ENCODE data around the gene CDC42BPB. TPM values are rescaled to one million over a fixed set of nuclear protein-coding genes. Genes with fewer than 3 reads are reported as not detected.

The CDC42BPB gene
- total and polyA plus RNA-seq, 2 donors (not counting 1 experiment from before 2014, with no cell fraction given) = 44.8 to 98.3 TPM

DNA sequence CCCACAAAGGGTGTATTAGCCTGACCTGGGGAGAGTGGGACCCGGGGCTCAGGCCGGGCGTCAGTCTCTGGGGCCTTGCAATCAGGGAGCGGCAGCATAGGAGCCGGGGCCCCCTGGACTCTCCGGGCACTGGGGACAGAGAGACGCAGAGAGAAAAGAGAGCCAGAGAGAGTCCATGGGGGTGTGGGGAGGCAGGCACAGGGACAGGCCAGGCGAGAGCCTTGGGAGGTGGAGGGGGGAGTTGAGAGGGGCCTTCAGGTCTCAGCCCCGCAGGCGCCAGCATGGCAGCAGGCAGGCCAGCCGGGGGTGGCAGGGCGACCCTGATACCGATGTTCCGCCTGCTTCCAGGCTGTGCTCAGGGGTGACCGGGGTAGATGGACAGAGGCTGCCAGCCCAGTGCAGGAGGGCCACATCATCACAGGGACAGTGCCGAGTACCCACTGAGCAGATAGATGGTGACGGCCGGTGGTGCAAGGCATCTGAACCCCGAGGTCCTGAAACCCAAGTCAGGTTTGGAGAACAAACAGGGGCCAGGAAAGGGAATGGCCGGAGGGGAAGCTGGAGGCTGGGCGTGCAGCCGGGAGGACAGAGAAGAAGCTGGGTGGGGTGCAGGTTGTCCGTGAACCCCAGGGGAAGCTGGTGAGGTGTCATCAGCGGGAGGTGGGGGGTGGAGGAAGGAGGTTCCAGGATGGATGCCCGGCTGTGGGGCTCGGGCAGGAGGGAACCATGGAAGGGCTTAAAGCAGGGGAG, 40.1 kb upstream of the CDC42BPB start:
- DNase-seq (ENCODE audit: low read depth in 2 of 2) = no peak
- no peak for TF ChIP-seq EZH2 (IDR thresholded peaks at IDR 0.05; ENCODE audit: low read length, missing control alignments)
- TF ChIP-seq, protein P1, sequence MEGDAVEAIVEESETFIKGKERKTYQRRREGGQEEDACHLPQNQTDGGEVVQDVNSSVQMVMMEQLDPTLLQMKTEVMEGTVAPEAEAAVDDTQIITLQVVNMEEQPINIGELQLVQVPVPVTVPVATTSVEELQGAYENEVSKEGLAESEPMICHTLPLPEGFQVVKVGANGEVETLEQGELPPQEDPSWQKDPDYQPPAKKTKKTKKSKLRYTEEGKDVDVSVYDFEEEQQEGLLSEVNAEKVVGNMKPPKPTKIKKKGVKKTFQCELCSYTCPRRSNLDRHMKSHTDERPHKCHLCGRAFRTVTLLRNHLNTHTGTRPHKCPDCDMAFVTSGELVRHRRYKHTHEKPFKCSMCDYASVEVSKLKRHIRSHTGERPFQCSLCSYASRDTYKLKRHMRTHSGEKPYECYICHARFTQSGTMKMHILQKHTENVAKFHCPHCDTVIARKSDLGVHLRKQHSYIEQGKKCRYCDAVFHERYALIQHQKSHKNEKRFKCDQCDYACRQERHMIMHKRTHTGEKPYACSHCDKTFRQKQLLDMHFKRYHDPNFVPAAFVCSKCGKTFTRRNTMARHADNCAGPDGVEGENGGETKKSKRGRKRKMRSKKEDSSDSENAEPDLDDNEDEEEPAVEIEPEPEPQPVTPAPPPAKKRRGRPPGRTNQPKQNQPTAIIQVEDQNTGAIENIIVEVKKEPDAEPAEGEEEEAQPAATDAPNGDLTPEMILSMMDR (conservative IDR thresholded peaks at IDR 0.05 in 1 of 2, IDR thresholded peaks at IDR 0.05 in 1 of 2; ENCODE audit: low read depth in 1 of 2, low read length in 2 of 2) = no peak
- no peak overlapping the region for H3K4me2 ChIP-seq (ENCODE audit: extremely low read depth, insufficient read depth, low read length)

DNA sequence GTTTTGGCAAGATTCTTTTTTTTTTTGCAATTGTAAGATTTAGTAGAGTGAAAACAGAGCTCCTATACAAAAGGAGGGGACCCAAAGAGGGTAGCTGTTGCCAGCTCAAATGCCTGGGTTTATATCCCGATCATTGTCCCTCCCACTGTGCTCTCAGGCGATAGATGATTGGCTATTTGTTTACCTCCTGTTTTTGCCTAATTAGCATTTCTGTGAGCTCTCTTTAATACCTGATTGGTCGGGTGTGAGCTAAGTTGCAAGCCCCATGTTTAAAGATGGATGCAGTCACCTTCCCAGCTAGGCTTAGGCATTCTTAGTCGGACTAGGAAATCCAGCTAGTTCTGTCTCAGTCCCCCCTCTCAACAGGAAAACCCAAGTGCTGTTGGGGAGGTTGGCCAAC, 39.0 kb upstream of the CDC42BPB start:
- no peak overlapping the region for H3K27ac ChIP-seq (ENCODE audit: insufficient read depth, low read length)
- no peaks in the 10 kb centered on the region for H3K36me3 ChIP-seq (ENCODE audit: control insufficient read depth, insufficient read depth, low read length)
- no peaks in the 10 kb centered on the region for H3K79me2 ChIP-seq (ENCODE audit: control insufficient read depth, insufficient read depth, low read length)
- peaks cover 4% of the 10 kb centered on the region for H3K4me1 ChIP-seq (ENCODE audit: control insufficient read depth, extremely low read depth, insufficient read depth, low read length)
- DNase-seq (ENCODE audit: low read depth in 2 of 2) = no peak
- H3K27me3 ChIP-seq (ENCODE audit: control insufficient read depth, insufficient read depth, low read length) = no peaks in the 10 kb centered on the region
- H2AFZ ChIP-seq (ENCODE audit: low read length) = no peak overlapping the region
- H3K9ac ChIP-seq (ENCODE audit: insufficient read depth, low read length) = no peak overlapping the region
- H3K9me3 ChIP-seq (ENCODE audit: control insufficient read depth, insufficient read depth, low read depth, low read length) = no peaks in the 10 kb centered on the region
- H4K20me1 ChIP-seq (ENCODE audit: control insufficient read depth, extremely low read depth, insufficient read depth, low read length) = no peaks in the 10 kb centered on the region
- TF ChIP-seq, protein P1 (conservative IDR thresholded peaks at IDR 0.05 in 1 of 2, IDR thresholded peaks at IDR 0.05 in 1 of 2; ENCODE audit: low read depth in 1 of 2, low read length in 2 of 2) = no peak
- no peak for TF ChIP-seq EZH2 (IDR thresholded peaks at IDR 0.05; ENCODE audit: low read length, missing control alignments)
- H3K4me3 ChIP-seq (replicated peaks in 1 of 4; ENCODE audit: control extremely low read depth in 1 of 4, insufficient read depth in 1 of 4, low read depth in 3 of 4, low read length in 4 of 4) = no peak overlapping the region
- no peak overlapping the region for H3K4me2 ChIP-seq (ENCODE audit: extremely low read depth, insufficient read depth, low read length)

More for the DNA sequence above, 40.1 kb upstream of the CDC42BPB start:
- Histone ChIP-seq H3K27me3 (ENCODE audit: control insufficient read depth, insufficient read depth, low read length) (peaks cover 6% of the 10 kb centered on the region), H4K20me1 (ENCODE audit: control insufficient read depth, extremely low read depth, insufficient read depth, low read length) (no peaks in the 10 kb centered on the region), H3K9me3 (ENCODE audit: control insufficient read depth, insufficient read depth, low read depth, low read length) (no peaks in the 10 kb centered on the region), H3K4me3 (replicated peaks in 1 of 4; ENCODE audit: control extremely low read depth in 1 of 4, insufficient read depth in 1 of 4, low read depth in 3 of 4, low read length in 4 of 4) (no peak overlapping the region), H3K4me1 (ENCODE audit: control insufficient read depth, extremely low read depth, insufficient read depth, low read length) (peaks cover 4% of the 10 kb centered on the region), H3K27ac (ENCODE audit: insufficient read depth, low read length) (no peak overlapping the region), H3K36me3 (ENCODE audit: control insufficient read depth, insufficient read depth, low read length) (no peaks in the 10 kb centered on the region), H2AFZ (ENCODE audit: low read length) (no peak overlapping the region), H3K79me2 (ENCODE audit: control insufficient read depth, insufficient read depth, low read length) (no peaks in the 10 kb centered on the region), H3K9ac (ENCODE audit: insufficient read depth, low read length) (no peak overlapping the region)

DNA sequence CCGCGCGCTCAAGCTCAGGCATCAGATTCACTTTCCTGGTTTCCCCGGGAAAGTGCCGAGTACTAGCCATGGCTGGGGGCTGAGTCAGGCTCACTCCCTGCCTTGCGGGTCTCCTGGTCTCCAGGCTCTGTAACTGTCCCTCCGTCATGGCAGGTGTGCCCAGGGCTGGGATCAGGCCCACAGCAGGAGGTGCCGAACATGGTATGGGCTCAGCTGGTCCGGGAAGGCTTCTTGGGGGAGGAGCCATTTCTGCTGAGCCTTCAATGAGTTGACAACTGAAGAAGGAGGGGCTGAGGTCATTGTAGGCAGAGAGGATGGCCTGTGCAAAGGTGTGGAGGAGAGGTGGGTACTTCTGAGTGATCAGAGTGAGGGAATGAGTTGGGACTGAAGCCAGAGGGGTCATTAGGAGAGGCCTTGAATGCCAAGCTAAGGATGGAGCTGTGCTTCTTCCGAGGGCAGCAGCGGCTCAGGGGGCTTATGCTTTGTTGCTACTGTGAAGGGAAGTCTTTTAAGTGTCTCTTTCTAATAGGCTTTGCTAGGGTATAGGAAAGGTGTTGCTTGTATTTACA, 37.9 kb upstream of the CDC42BPB start:
- Histone ChIP-seq H3K9ac (ENCODE audit: insufficient read depth, low read length) (no peak overlapping the region), H2AFZ (ENCODE audit: low read length) (no peak overlapping the region), H4K20me1 (ENCODE audit: control insufficient read depth, extremely low read depth, insufficient read depth, low read length) (no peaks in the 10 kb centered on the region), H3K27ac (ENCODE audit: insufficient read depth, low read length) (no peak overlapping the region), H3K27me3 (ENCODE audit: control insufficient read depth, insufficient read depth, low read length) (no peaks in the 10 kb centered on the region), H3K9me3 (ENCODE audit: control insufficient read depth, insufficient read depth, low read depth, low read length) (no peaks in the 10 kb centered on the region), H3K4me1 (ENCODE audit: control insufficient read depth, extremely low read depth, insufficient read depth, low read length) (peaks cover 4% of the 10 kb centered on the region), H3K4me3 (replicated peaks in 1 of 4; ENCODE audit: control extremely low read depth in 1 of 4, insufficient read depth in 1 of 4, low read depth in 3 of 4, low read length in 4 of 4) (no peak overlapping the region), H3K4me2 (ENCODE audit: extremely low read depth, insufficient read depth, low read length) (no peak overlapping the region), H3K36me3 (ENCODE audit: control insufficient read depth, insufficient read depth, low read length) (no peaks in the 10 kb centered on the region), H3K79me2 (ENCODE audit: control insufficient read depth, insufficient read depth, low read length) (no peaks in the 10 kb centered on the region)
- TF ChIP-seq, protein P1 (conservative IDR thresholded peaks at IDR 0.05 in 1 of 2, IDR thresholded peaks at IDR 0.05 in 1 of 2; ENCODE audit: low read depth in 1 of 2, low read length in 2 of 2) = no peak
- TF ChIP-seq EZH2 (IDR thresholded peaks at IDR 0.05; ENCODE audit: low read length, missing control alignments) = no peak
- DNase-seq (ENCODE audit: low read depth in 2 of 2) = no peak

Measured in fibroblast of lung (primary cell).